Measurements from ENCODE around the gene NCOA3. TPM values are rescaled to one million over a fixed set of nuclear protein-coding genes. Genes with fewer than 3 reads are reported as not detected.

The NCOA3 gene
- total RNA-seq, 1 experiment from 2014 or later = 60.3 TPM

DNA sequence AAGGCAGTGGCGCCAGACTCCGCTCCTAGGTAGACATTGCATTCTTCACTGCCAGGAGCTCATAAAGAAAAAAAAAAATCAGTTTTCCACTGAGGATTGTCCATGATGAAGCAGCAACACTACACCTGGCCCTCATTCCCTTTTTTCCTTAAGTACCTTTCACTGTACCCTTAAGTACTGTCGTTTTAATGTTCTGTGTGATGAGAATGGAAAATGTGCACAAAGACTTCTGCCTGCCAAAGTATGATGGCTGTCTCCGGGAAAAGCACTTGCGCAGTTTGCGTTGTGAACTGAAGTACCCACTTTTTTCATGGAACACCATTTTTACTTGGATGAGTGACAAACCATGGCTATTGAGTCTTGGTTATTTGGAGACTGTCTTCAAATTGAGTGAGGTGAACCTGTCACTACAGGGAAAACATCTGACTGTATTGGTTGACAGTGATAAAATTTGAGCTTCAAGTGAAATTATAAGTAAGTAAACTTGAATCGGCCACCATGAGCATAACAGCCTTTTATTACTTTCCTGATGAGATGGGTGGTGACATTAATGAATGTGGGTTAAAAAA, 104.8 kb downstream of the NCOA3 start:
- Mint-ChIP-seq H3K9me3 (ENCODE audit: low read depth, unreplicated experiment) (no peaks in the 10 kb centered on the region), H3K27me3 (ENCODE audit: unreplicated experiment) (no peaks in the 10 kb centered on the region), H3K4me3 (ENCODE audit: low read depth, unreplicated experiment) (no peak overlapping the region), H3K27ac (ENCODE audit: unreplicated experiment) (peak overlapping the region; percentile 90), H3K36me3 (ENCODE audit: insufficient read depth, unreplicated experiment) (peaks cover 5% of the 10 kb centered on the region), H3K4me1 (ENCODE audit: low read depth, unreplicated experiment) (peaks cover 58% of the 10 kb centered on the region)
- no peak for DNase-seq
- intact Hi-C loops (cut with micrococcal nuclease; ENCODE audit: unreplicated experiment) = no loop called here
- no TSS peak for BruUV-seq (replicated peaks)
- TF ChIP-seq, protein P1, sequence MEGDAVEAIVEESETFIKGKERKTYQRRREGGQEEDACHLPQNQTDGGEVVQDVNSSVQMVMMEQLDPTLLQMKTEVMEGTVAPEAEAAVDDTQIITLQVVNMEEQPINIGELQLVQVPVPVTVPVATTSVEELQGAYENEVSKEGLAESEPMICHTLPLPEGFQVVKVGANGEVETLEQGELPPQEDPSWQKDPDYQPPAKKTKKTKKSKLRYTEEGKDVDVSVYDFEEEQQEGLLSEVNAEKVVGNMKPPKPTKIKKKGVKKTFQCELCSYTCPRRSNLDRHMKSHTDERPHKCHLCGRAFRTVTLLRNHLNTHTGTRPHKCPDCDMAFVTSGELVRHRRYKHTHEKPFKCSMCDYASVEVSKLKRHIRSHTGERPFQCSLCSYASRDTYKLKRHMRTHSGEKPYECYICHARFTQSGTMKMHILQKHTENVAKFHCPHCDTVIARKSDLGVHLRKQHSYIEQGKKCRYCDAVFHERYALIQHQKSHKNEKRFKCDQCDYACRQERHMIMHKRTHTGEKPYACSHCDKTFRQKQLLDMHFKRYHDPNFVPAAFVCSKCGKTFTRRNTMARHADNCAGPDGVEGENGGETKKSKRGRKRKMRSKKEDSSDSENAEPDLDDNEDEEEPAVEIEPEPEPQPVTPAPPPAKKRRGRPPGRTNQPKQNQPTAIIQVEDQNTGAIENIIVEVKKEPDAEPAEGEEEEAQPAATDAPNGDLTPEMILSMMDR (IDR thresholded peaks at IDR 0.05; ENCODE audit: unreplicated experiment) = no peak
- CTCF ChIA-PET = interaction anchor here (0.5 to 0.6 kb wide), 2 partner anchors 76 to 165 kb away, joined by 3 read pairs; no protein-coding TSS in a partner anchor

DNA sequence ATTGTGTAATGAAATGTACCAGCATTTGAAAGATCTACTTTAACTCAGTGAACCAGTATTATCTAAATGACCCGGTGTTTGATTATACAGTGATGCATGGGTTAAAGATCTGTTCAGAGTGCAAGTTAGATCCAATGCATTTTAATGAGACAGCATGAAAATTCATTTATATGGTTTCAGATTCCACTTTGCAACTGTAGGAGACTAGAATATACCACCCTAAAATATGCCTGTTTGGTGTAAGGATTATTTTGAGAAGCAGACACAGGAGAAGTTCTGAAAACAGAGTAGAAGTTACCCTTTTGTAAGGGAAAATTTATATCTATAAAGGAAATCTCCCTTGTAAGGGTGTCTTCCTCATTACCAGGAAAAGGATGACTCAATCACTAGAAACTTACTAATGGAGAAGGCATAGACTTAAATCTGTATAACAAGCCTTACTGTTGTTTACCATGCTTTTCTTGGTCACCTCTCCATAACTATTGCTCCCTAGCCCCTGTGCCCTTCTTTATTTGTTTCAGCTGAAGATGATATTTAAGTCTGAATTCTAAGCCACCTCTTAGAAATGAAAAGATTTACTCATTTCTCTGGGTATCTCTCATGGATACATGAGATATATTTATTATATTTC, 105.4 kb downstream of the NCOA3 start:
- Mint-ChIP-seq H3K27me3 (ENCODE audit: unreplicated experiment) (no peaks in the 10 kb centered on the region), H3K4me1 (ENCODE audit: low read depth, unreplicated experiment) (peaks cover 59% of the 10 kb centered on the region), H3K36me3 (ENCODE audit: insufficient read depth, unreplicated experiment) (peaks cover 5% of the 10 kb centered on the region), H3K27ac (ENCODE audit: unreplicated experiment) (peak overlapping the region; percentile 90), H3K4me3 (ENCODE audit: low read depth, unreplicated experiment) (no peak overlapping the region), H3K9me3 (ENCODE audit: low read depth, unreplicated experiment) (no peaks in the 10 kb centered on the region)
- no TSS peak for BruUV-seq (replicated peaks)
- CTCF ChIA-PET = no interaction called here
- no peak for DNase-seq
- TF ChIP-seq, protein P1 (IDR thresholded peaks at IDR 0.05; ENCODE audit: unreplicated experiment) = no peak
- intact Hi-C loops (cut with micrococcal nuclease; ENCODE audit: unreplicated experiment) = no loop called here

DNA sequence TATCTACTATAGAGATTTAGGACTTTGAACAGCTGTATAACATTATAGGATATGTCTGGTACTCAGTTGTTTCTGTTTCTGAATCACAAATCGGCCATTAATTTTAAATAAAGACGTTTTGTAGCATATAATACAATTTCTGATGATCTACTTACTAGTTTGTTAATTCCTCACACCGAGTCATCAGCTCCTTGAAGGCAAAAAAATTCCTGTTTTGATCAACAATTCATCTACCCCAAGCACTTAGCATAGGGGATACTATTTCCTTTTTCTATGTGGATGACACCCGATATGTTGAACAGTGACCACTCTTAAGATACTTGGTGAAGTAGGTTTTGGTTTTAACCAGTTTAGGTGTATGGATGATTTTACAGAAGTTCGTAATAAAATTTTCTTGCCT, 107.3 kb downstream of the NCOA3 start:
- DNase-seq = no peak
- no peaks in the 10 kb centered on the region for H3K9me3 Mint-ChIP-seq (ENCODE audit: low read depth, unreplicated experiment)
- no peak overlapping the region for H3K27ac Mint-ChIP-seq (ENCODE audit: unreplicated experiment)
- BruUV-seq (replicated peaks) = no TSS peak
- peaks cover 1% of the 10 kb centered on the region for H3K36me3 Mint-ChIP-seq (ENCODE audit: insufficient read depth, unreplicated experiment)
- no peaks in the 10 kb centered on the region for H3K27me3 Mint-ChIP-seq (ENCODE audit: unreplicated experiment)
- intact Hi-C loops (cut with micrococcal nuclease; ENCODE audit: unreplicated experiment) = no loop called here
- peaks cover 52% of the 10 kb centered on the region for H3K4me1 Mint-ChIP-seq (ENCODE audit: low read depth, unreplicated experiment)
- TF ChIP-seq, protein P1 (IDR thresholded peaks at IDR 0.05; ENCODE audit: unreplicated experiment) = no peak
- H3K4me3 Mint-ChIP-seq (ENCODE audit: low read depth, unreplicated experiment) = no peak overlapping the region
- CTCF ChIA-PET = interaction anchor here (0.7 to 1.9 kb wide), 6 partner anchors 12 to 265 kb away, joined by 4 to 10 read pairs (median 5); partner anchors contain the start of gene NCOA3

GRCh38 chr20:47610247-47610944, 108.7 kb downstream of the NCOA3 start:
- Mint-ChIP-seq H3K4me3 (ENCODE audit: low read depth, unreplicated experiment) (no peak overlapping the region), H3K27ac (ENCODE audit: unreplicated experiment) (peak overlapping the region; percentile 72)

More at GRCh38 chr20:47610247-47610944, 108.7 kb downstream of the NCOA3 start:
- peaks cover 39% of the 10 kb centered on the region for H3K4me1 Mint-ChIP-seq (ENCODE audit: low read depth, unreplicated experiment)
- no TSS peak for BruUV-seq (replicated peaks)
- intact Hi-C loops (cut with micrococcal nuclease; ENCODE audit: unreplicated experiment) = no loop called here
- no peaks in the 10 kb centered on the region for H3K27me3 Mint-ChIP-seq (ENCODE audit: unreplicated experiment)
- CTCF ChIA-PET = interaction anchor here (0.6 to 1.9 kb wide), 12 partner anchors 8 to 892 kb away, joined by 3 to 10 read pairs (median 4); partner anchors contain the start of gene NCOA3
- peak; percentile 67 for DNase-seq
- H3K36me3 Mint-ChIP-seq (ENCODE audit: insufficient read depth, unreplicated experiment) = no peaks in the 10 kb centered on the region
- H3K9me3 Mint-ChIP-seq (ENCODE audit: low read depth, unreplicated experiment) = no peaks in the 10 kb centered on the region
- TF ChIP-seq, protein P1 (IDR thresholded peaks at IDR 0.05; ENCODE audit: unreplicated experiment) = no peak
